HUDEP-2 (cell line): ENCODE measurements around the gene CR1L.
A peak's percentile ranks its signal among the peaks of the same experiment; 100 is the strongest.
"Not testable (repeated sequence)": the region's sequence is repeated elsewhere in the genome, so short reads cannot be mapped to it uniquely, and the experiment has no call there.

ENCODE experiments used
- DNase-seq, 76 experiments: peaks; one replicate each; lab custom pipeline; 2025; ENCODE audit not compliant: unreplicated experiment in 76 of 76; lab: John Stamatoyannopoulos, UW

Gene CR1L

DNA sequence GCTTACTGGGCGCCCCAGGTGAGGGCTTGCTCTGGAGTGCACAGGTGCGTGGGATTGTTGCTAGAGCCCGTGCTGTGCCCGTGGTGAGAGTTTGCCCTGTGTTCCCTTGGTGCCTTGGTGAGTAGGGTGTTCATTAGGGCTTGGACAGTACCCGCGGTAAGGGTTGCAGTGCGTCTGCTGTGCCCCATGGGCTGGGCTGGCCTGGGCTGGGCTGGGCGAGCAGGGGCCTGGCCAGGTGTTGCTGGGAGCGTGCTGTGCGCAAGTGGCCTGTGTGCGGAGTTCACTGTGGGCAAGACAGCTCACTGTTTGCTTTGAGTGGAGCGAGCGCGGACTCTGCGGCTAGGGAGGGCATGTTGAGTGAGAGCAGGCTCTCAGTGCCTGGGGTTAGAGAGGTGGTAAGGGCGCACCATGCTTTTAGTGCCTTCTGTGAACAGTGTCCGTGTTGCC, 725 bp downstream of the CR1L start:
- no peak for DNase-seq

DNA sequence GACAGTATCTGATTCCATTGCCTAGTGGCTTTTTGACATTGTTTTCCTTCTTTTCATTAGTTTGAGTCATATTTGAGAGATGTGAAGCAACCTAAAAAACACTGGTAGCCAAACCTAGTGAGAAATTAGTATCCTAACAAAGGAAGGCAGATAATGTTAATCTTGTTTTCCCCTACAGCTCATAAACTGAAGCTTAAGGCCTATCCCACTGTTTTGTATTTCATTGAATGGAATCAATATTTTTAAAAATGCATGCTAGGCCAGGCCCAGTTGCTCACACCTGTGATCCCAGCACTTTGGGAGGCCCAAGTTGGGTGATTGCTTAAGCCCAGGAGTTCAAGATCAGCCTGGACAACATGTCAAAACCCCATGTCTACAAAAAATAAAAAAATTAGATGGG, 1.2 kb downstream of the CR1L start:
- no peak for DNase-seq

DNA sequence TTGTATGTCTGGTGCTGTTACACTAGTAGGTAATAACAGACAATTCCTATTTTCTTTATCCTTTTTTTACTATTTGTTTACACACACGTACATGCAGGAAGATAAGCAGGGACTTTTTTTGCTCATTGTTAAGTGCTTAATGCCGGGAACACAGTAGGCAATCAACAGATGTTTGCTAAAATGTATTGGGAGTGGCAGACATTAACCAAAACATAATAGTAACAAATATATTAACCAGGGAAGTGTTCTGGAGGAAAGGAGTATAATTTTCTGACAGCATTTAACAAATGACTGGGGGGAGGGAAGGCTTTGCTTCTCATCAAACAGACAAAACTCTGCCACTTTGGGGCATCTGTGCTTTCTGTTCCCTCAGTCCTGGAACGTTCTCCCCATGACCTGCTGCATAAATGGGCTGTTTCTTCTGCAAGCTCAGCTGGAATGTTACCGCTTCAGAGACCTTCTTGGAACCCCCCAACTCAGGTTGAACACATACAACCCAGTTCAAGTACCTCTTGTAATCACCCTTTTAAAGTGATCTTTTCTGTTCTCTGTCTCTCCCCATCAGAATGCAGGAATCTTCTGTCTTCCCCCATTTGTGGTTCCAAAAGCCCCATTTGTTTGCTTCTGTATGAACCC, 2.1 kb downstream of the CR1L start:
- no peak for DNase-seq

DNA sequence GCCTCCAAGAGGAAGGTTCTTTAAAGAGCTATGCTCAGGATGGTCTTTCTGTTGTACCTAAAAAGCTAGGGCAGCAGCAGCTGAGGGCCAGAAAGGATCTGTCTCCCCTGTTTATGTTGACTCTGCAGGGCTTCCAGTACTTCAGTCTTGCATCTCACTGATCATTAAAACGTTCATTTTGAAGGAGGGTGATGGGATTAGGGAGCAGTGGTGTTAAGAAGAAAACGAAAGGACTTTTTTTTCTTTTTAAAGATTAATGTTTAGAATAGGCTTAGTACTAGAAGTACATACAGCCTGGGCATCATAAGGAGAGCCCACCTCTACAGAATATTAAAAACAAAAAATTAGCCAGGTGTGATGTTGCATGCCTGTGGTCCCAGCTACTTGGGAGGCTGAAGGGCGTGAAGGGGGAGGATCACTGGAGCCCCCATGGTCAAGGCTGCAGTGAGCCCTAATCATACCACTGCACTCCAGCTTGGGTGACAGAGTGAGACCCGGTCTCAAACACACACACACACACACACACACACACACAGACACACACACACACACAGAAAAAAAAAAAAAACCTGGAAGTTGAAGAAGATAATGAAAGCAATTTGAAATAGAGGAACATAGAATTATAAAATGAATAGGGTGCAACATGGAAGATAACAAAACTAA, 2.9 kb downstream of the CR1L start:
- no peak for DNase-seq

DNA sequence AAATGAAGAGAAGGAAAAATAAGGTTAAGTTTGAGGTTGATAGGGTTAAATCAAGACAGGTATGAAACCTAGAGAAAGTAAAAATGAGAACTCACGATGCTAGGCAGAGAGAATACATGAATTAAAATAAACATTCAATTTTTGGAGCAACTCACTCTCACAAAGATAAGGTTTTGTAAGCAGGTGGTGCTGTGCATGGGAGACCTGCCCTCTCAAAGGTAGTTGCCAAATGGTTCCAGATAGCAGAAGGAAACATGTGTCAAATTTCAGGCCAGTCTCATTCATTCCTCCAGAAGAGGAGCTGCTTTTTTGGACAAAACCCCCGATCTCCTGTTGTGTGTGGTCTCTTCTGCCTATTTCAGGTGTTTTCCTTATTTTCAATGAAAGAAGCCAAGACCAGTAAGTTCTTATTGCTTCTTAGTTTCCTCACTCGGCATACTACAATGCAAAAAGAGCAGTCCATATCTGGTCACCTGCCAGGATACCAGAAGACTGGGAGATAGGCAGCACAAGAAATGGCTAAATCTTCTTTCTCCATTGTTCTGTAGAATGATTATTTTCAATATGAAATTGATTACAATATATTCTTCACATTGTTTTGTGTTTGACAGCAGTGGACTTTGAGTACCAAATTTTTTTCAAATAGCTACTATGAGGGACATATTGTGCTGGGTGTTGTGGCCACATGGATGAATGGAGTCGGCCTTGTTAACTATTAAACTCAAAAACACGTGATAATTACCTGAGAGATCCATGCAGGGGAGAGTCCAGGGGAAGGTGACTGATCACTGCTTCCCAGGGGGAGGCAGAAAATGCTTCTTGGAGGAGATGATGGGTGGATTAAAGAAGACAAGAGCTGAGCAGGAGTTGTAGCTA, 3.6 kb downstream of the CR1L start:
- peak in 1 of 76 experiments; percentile 6 for DNase-seq

DNA sequence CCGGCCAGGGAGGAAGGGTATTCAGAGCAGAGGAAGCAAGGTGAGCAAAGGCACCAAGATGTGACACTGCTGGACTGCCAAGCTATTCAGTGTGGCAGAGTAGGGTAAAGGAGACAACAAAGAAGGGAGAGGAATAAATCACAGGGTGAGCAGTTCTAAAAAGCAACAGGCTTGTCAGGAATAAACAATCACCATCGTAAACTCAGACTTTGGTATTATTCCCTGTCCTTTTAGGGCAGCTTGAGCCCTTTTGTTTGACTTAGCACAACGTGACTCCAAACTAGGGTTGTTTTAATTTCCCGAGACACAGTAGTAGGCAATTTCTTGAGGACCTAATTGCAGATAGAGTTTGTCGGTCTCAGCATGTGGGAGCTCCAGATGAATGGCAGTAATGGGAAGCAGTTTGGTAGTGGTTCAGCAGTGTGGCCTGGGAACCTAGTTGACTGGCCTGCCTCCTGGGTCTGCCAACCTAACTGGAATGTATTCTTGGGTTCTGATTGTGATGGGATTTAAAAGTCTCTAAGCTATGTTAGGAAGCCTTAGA, 4.3 kb downstream of the CR1L start:
- no peak for DNase-seq

DNA sequence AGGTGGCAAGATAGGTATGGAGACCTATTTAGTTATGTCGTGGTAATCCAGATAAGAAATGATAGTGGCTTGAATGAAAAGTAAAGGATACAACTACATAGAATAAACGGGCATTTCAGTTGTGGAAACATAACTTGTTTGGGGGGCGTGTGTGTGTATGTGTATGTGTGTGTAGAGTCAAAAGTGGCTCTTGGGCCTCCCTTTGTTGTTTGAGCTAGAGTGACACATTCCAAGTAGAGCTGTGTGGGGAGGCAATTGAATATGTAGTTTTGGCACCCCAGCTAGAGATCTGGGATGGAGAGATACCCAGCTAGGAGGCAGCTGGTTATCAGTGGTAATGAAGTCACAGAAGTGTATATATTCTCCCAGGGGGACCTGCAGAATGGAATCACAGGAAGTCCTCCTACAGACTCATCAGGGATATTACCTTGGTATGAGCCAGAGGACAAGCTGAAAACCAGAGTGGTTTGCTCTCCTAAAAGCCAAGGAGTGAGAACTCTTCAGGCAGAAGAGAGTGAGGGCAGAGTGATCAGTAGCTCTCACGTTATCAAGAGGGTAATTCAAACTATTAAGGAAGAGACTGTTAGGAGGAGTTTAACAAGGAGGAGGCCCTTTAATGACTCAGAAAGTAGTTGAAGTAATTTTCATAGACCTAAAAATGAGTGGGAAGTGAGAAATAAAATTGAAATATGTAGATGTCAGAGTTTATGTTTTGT, 5.1 kb downstream of the CR1L start:
- peak in 55 of 76 experiments; percentile 3 to 87 (median 45) for DNase-seq

DNA sequence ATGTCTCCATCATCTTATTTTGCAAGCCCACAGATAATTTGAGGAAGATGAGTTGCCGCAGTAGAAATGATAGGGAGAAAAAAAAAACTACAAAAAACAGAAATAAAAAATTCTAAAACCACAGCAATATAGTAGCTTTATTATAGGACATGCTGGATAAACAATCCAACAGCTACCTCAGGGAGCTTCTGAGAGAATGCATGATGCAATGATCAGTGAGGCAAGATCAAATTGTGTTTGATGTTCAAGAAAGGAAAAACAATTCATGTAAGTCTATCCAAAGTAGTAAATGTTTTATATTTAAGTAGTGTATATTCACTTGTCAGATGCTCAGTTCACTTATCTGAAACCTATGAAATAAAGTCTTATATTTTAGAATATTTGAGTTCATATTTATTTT, 6.7 kb downstream of the CR1L start:
- DNase-seq = no peak

DNA sequence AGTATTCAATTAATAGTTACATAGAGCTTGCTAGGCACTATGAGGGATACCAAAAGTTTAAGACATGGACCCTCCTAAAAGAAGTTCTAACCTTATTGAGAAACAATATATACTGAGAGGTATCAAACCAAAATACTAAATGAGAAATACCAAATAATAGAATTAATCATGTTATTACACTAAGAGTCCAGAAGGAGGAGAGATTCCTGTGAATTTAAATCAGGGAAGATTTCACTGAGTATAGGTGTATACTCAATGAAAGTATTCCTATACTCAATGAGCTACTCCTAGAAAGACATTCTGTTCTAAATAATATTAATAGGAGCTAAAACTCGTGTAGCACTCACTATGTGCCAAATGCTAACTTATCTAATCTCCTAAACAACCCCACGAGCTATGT, 9.4 kb downstream of the CR1L start:
- DNase-seq = no peak

DNA sequence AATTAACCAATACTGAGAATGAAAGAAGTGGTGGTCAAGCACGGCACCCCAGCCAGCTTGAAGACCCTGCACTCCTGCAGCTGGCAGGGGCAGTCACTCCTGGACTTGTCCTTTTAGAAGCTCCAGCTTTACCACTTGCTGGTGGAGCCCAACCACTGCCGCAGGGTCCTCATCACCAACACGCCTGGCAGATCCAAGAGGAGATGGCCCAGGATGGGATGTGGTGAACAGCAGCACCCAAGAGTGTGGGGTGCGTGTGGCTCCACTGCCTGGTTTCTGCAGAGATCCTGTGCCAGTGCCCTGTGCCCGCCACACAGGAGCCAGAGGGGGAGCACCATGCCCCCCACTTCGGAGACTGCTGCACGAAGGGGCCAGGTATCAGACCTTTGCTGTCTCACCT, 13.5 kb downstream of the CR1L start:
- no peak for DNase-seq

DNA sequence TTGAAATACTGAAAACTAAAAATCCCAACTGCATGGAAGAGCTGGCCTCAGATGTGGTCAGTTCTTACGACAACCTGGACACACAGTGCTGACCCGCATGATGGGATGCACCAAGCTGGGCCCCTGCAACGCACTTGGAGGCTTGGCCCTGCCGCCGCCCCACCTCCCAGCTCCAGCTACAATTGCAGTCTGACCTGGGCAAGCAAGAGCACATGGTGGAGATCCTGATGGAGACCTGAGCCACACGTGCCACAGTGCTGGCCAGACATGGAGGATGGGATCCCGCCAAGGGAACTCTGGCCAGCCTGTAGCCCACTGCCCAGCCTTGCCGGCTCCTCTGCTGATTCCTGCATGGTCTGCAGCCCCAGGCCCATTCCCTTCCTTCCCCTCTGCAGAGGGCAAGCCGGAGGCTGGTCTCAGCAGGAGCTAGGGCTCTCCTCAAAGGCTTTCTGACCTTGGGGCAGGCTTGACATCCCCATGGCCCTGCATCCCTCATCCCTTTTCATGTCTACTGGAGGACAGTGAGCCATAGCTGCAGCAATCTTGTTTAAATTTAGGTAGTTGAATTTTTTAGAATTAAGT, 14.1 kb downstream of the CR1L start:
- DNase-seq = no peak

DNA sequence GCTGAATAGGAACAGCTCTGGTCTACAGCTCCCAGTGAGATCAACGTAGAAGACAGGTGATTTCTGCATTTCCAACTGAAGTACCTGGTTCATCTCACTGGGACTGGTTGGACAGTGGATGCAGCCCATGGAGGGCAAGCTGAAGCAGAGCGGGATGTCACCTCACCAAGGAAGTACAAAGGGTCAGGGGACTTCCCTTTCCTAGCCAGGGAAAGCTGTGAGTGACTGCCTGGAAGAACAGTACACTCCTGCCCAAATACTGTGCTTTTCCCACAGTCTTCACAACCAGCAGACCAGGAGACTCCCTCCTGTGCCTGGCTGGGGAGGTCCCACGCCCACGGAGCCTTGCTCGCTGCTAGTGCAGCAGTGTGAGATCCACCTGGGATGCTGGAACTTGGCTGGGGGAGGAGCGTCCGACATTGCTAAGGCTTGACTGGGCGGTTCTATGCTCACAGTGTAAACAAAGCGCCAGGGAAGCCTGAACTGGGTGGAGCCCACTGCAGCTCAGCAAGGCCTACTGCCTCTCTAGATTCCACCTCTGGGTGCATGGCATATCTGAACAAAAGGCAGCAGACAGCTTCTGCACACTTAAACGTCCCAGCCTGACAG, 14.7 kb downstream of the CR1L start:
- peak in 2 of 76 experiments; percentile 7 to 24 for DNase-seq

DNA sequence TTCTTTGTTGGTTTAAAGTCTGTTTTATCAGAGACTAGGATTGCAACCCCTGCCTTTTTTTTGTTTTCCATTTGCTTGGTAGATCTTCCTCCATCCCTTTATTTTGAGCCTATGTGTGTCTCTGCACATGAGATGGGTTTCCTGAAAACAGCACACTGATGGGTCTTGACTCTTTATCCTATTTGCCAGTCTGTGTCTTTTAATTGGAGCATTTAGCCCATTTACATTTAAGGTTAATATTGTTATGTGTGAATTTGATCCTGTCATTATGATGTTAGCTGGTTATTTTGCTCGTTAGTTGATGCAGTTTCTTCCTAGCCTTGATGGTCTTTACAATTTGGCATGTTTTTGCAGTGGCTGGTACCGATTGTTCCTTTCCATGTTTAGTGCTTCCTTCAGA, 16.5 kb downstream of the CR1L start:
- DNase-seq = not testable (repeated sequence)

DNA sequence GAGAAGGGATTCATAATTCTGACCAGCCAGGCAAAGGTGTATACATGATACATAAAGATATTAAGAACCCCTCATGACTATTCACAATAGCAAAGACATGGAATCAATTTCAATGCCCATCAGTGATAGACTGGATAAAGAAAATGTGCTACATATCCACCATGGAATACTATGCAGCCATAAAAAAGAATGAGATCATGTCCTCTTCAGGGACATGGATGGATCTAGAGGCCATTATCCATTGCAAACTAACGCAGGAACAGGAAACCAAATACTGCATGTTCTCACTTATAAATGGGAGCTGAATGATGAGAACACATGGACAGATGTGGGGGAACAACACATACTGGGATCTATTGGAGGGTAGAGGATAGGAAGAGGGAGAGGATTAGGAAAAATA, 21.4 kb downstream of the CR1L start:
- DNase-seq = no peak

DNA sequence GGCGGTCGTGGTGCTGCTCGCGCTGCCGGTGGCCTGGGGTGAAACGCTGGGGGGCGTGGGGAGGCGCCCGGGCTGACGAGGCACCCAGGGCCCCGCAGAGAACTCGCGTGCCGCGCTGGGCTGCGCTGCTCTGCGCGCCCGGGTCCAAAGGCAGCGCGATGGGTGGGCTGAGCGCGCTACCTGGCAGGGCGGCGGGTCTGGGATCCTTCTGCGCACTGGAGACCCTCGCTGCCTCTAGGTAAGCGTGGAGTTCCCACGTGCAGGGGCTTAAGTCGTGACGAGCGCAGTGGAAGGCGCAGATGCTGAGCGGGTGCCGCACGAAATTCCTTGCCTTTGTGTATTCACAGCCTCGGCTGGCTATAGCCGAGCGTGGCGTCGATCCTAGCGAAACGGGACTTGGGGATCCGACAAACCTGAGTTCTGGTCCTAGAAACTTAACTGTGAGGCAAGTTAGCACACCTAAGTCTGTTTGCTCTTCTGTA, 24.6 kb downstream of the CR1L start:
- no peak for DNase-seq

DNA sequence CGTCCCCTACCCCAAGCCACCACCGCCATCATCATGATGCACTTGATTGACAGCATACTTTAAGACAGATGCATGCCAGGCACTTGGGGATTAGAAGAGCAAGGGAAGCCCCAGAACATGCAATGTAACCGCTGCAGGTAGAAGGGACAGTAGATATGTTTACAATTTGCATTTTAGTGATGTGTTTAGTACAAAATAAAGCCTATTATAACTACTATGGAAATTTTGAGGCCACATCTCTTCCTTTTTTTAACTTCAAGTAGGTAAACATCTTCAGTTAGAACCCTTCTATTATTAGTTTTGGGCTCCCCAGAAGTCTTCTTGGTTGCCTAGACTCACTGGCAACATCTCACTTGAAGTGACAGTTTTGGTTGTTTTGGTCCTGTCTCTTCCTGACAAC, 25.3 kb downstream of the CR1L start:
- DNase-seq = no peak

DNA sequence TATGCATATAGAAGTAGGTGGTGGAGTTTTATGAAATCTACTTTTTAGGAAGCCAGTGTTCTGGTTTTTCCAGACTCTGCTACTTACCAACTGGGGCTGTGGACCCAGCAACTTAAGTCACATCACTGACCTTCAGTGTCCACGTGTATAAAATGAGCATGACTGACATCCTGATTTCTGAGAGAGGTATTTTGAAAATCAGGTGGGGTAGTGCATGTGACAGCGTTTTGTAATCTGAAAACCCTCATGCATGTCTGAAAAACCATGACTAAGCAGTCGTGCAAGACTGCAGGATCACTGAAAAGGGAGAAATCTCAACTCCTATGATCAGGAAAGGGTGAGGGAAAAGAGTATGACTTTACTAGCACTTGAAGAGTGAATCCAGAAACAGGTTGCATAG, 26.1 kb downstream of the CR1L start:
- DNase-seq = no peak

DNA sequence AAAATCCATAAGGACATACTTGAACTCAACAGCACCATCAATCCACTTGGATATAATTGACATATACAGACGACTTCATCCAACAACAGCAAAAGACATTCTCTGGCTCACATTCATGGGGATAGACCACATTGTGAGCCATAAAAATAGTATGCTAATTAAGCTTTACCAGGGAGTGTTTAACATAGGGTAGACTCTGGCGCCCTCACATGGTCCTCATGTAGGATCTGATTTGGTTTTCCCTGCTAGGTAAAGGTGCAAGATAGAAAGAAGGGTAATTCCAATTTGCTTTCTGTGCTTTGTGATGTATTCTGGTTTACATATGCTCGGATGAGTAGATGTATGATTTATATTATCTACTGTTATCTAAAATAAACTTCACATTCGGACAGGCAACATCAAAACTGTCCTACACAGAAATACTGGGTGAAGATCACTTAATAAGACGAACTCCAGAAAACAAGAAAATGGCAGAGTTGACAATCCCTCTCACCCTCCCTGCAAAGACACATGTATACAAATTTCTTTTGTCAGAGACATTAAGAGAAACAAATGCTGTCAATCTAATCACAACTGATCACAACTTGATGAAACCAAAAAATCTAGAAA, 27.7 kb downstream of the CR1L start:
- DNase-seq = peak in 27 of 76 experiments; percentile 3 to 51 (median 19)

DNA sequence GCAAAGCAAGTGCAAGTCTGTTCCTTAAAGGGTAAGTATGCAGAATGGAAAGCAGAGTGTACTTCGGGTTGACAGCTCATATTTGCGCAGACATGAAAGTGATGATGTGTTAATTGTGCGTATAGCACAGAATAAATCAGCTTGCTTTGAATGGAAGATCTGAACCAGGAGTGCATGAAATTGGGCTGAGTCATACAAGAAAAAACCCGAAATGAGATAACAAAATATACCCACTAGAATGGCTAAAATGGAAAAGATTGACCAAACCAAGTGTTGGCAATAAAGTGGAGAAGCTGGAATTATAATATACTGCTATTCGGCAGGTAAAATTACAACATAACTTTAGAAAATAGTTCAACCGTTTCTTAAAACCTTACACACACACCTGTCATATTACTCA, 28.5 kb downstream of the CR1L start:
- no peak for DNase-seq
